Measurements from ENCODE around the gene KLF16. TPM values are rescaled to one million over a fixed set of nuclear protein-coding genes. Genes with fewer than 3 reads are reported as not detected.

The KLF16 gene
- total and polyA plus RNA-seq, 9 of the 15 experiments (the other 6 are each of a cell fraction or from before 2014, with no cell fraction given), result 0.04 to 60.4 (median 6.8) TPM

DNA sequence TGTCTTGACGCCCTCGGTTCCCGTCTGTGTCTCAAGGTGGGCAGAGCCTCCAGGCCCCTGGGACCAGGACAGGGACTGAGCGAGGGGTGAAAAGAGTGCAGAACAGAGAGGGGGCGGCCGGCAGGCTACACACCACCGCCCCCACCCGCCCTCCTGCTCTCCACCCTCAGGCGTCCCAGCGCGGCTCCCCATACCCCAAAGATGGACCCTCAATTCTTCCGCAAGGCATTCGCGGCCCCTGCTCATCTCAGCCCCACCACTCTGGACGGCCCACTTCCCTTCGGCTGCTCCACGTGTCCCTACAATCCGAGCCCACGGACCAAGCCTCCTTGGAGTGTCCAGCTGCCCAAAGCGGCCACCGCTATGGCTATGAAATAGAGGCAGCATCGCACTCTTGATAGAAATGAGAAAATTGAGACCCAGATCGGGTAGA lies 1.8 kb downstream of the KLF16 start:
- Histone ChIP-seq H3K4me3 (peak overlapping the region; percentile 95), H4K20me1 (replicated peaks; ENCODE audit: control insufficient read depth, insufficient read depth, low read length) (peaks cover 28% of the 10 kb centered on the region), H3K9me1 (ENCODE audit: control insufficient read depth, insufficient read depth, low read length) (peaks cover 5% of the 10 kb centered on the region), H3K4me2 (ENCODE audit: insufficient read depth, low read length) (peak overlapping the region; percentile 82), H2AFZ (ENCODE audit: low read depth, low read length) (no peak overlapping the region), H3K4me1 (replicated peaks in 1 of 2; ENCODE audit: control insufficient read depth in 2 of 2, insufficient read depth in 2 of 2, low read length in 2 of 2) (peaks cover 42 to 77% of the 10 kb centered on the region in 2 experiments), H3K79me2 (ENCODE audit: control insufficient read depth, insufficient read depth, low read length) (peaks cover 72% of the 10 kb centered on the region), H3K27me3 (ENCODE audit: control insufficient read depth in 2 of 2, insufficient read depth in 2 of 2, low read length in 2 of 2) (no peaks in the 10 kb centered on the region), H3K27ac (ENCODE audit: extremely low read depth, low read depth, low read length) (peak overlapping the region; percentile 85), H3K9ac (ENCODE audit: insufficient read depth in 1 of 2, low read depth in 2 of 2, low read length in 2 of 2) (peak overlapping the region; percentile 84 to 97), H3K36me3 (ENCODE audit: control insufficient read depth, insufficient read depth, low read length) (no peaks in the 10 kb centered on the region; the same call in 2 of the 3 replicates), H3K9me3 (replicated peaks; ENCODE audit: control insufficient read depth, insufficient read depth, low read depth, low read length) (no peaks in the 10 kb centered on the region)
- no TSS peak for BruUV-seq (replicated peaks)
- ATAC-seq (no peak), FAIRE-seq (peak; percentile 42), DNase-seq (ENCODE audit: extremely low read depth in 1 of 4, low spot score in 3 of 4) (peak in 1 of 4 experiments; percentile 47)
- in situ Hi-C loops (cut with MboI) (no loop called here), intact Hi-C loops (cut with micrococcal nuclease) (no loop called here)
- CTCF ChIA-PET (ENCODE audit: low intra/inter-chr PET ratio), result no interaction called here
- POLR2A ChIA-PET, result interaction anchor here (0.6 kb wide), 3 partner anchors 163 to 433 kb away, joined by 3 read pairs; no protein-coding TSS in a partner anchor
- under 1% methylated on average over 17 of the region's 23 CpGs for WGBS (ENCODE audit: insufficient coverage, low coverage, missing lambda C conversion rate)
- peak; percentile 65 for TF ChIP-seq EGR1 (conservative IDR thresholded peaks at IDR 0.05)
- TF ChIP-seq, protein P1, sequence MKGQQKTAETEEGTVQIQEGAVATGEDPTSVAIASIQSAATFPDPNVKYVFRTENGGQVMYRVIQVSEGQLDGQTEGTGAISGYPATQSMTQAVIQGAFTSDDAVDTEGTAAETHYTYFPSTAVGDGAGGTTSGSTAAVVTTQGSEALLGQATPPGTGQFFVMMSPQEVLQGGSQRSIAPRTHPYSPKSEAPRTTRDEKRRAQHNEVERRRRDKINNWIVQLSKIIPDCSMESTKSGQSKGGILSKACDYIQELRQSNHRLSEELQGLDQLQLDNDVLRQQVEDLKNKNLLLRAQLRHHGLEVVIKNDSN (CRISPR knock-in tag; IDR thresholded peaks at IDR 0.05), result peak; percentile 60
- TF ChIP-seq, protein P2, sequence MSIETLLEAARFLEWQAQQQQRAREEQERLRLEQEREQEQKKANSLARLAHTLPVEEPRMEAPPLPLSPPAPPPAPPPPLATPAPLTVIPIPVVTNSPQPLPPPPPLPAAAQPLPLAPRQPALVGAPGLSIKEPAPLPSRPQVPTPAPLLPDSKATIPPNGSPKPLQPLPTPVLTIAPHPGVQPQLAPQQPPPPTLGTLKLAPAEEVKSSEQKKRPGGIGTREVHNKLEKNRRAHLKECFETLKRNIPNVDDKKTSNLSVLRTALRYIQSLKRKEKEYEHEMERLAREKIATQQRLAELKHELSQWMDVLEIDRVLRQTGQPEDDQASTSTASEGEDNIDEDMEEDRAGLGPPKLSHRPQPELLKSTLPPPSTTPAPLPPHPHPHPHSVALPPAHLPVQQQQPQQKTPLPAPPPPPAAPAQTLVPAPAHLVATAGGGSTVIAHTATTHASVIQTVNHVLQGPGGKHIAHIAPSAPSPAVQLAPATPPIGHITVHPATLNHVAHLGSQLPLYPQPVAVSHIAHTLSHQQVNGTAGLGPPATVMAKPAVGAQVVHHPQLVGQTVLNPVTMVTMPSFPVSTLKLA (conservative IDR thresholded peaks at IDR 0.05), result peak; percentile 18 to 58; a peak in 3 of 4 replicates
- TF ChIP-seq CHD1 (IDR thresholded peaks at IDR 0.05; ENCODE audit: low read length), result peak; percentile 4
- TF ChIP-seq XRCC5 (IDR thresholded peaks at IDR 0.05; ENCODE audit: low read depth, low read length), result 0 out of 2 replicates have a peak, but pooled peaks have one; percentile 18
- peak; percentile 31; the same call in 1 of the 2 replicates for TF ChIP-seq MYC (IDR thresholded peaks at IDR 0.05; ENCODE audit: low read depth, low read length)
- no peak for TF ChIP-seq MYC (CRISPR knock-in tag; IDR thresholded peaks at IDR 0.05; ENCODE audit: borderline replicate concordance, low read depth)
- no peak for TF ChIP-seq ZNF408 (CRISPR knock-in tag; IDR thresholded peaks at IDR 0.05; ENCODE audit: low read depth)
- TF ChIP-seq HSF4 (CRISPR knock-in tag; IDR thresholded peaks at IDR 0.05; ENCODE audit: borderline replicate concordance), result no peak
- peak in 1 of 2 experiments; percentile 66; a peak in 2 of 4 replicates for TF ChIP-seq SIN3A (IDR thresholded peaks at IDR 0.05; ENCODE audit: borderline replicate concordance in 2 of 2, control insufficient read depth in 1 of 2, low read depth in 2 of 2, low read length in 2 of 2)
- TF ChIP-seq, protein P3, sequence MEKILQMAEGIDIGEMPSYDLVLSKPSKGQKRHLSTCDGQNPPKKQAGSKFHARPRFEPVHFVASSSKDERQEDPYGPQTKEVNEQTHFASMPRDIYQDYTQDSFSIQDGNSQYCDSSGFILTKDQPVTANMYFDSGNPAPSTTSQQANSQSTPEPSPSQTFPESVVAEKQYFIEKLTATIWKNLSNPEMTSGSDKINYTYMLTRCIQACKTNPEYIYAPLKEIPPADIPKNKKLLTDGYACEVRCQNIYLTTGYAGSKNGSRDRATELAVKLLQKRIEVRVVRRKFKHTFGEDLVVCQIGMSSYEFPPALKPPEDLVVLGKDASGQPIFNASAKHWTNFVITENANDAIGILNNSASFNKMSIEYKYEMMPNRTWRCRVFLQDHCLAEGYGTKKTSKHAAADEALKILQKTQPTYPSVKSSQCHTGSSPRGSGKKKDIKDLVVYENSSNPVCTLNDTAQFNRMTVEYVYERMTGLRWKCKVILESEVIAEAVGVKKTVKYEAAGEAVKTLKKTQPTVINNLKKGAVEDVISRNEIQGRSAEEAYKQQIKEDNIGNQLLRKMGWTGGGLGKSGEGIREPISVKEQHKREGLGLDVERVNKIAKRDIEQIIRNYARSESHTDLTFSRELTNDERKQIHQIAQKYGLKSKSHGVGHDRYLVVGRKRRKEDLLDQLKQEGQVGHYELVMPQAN (IDR thresholded peaks at IDR 0.05; ENCODE audit: borderline replicate concordance), result peak; percentile 66; the same call in 1 of the 2 replicates
- TF ChIP-seq HDAC1 (IDR thresholded peaks at IDR 0.05), result peak in 1 of 2 experiments; percentile 55; a peak in 1 of 4 replicates
- TF ChIP-seq SAP30 (IDR thresholded peaks at IDR 0.05; ENCODE audit: borderline replicate concordance, insufficient read depth, low read depth, low read length, poor library complexity, severe bottlenecking), result peak; percentile 13
- peak; percentile 40; the same call in 1 of the 2 replicates for TF ChIP-seq ZBTB7A (IDR thresholded peaks at IDR 0.05; ENCODE audit: borderline replicate concordance, control insufficient read depth, low read depth, low read length)
- no peak for TF ChIP-seq PHB2 (IDR thresholded peaks at IDR 0.05; ENCODE audit: low read depth)
- TF ChIP-seq RBBP5 (IDR thresholded peaks at IDR 0.05; ENCODE audit: borderline replicate concordance, insufficient read depth, low read length, poor library complexity, severe bottlenecking), result peak; percentile 43
- no peak for TF ChIP-seq STAT5B (CRISPR knock-in tag; IDR thresholded peaks at IDR 0.05)
